HCT116 (cell line): ENCODE results near the gene ATXN2. TPM values are rescaled to one million over a fixed set of nuclear protein-coding genes. Genes with fewer than 3 reads are reported as not detected.

ENCODE experiments used
- ATAC-seq: fragments of 200-7000 bp; cut with Tn5 transposase; 2 replicates; pipeline ENCODE4 v1.9.1; 2020; ENCODE audit warnings: mild to moderate bottlenecking, moderate library complexity
- BruUV-seq: library from RNA; stranded (reverse); fragments of 400-500 nt; replicated peaks from 2 replicates; lab custom pipeline; 2021; lab: Mats Ljungman, UMichigan
- CTCF ChIA-PET: fragments of 300-600 bp; sonication (Branson Sonifier 250); formaldehyde crosslinking; loops from one replicate; lab custom pipeline; 2021; ENCODE audit warnings: antibody characterized with exemption; lab: Charles Lee
- POLR2A ChIA-PET: fragments of 300-600, 350-600 bp; sonication (Branson Sonifier 250); formaldehyde crosslinking; loops from one replicate; lab custom pipeline; 2021; ENCODE audit warnings: antibody characterized with exemption; lab: Charles Lee
- RAD21 ChIA-PET, 2 experiments: fragments of 300-600 bp; sonication (Branson Sonifier 250); formaldehyde crosslinking; loops; one replicate each; lab custom pipeline; 2023; ENCODE audit warnings: low total read pairs in 2 of 2; ENCODE audit not compliant: uncharacterized antibody in 2 of 2, unreplicated experiment in 2 of 2, low non-redundant PET in 1 of 2; lab: Charles Lee
- DNase-seq: peaks from one replicate; pipeline ENCODE4 v3.0.0-alpha.2; 2010; ENCODE audit warnings: low read depth, low spot score
- H2AFZ ChIP-seq: fragments of 200-600 bp; shearing (Covaris generic), sonication (generic); 2 replicates; pipeline ENCODE4 v1.6.1; 2017; ENCODE audit warnings: low read depth, mixed run types, mixed read lengths, antibody characterized with exemption, low read length; ENCODE audit not compliant: poor library complexity, severe bottlenecking
- H3K27ac ChIP-seq: 2 replicates; pipeline ENCODE4 v1.5.1; 2012; ENCODE audit warnings: low read depth, low read length
- H3K27me3 ChIP-seq: fragments of 200-600 bp; sonication (generic); 2 replicates; pipeline ENCODE4 v1.6.1; 2016; ENCODE audit warnings: mixed run types, low read length, mixed read lengths; ENCODE audit not compliant: insufficient read depth
- H3K36me3 ChIP-seq, 2 experiments: fragments of 200-500 bp in 1 of 2; fragments of 200-600 bp in 1 of 2; sonication (Bioruptor generic) in 1 of 2; sonication (generic) in 1 of 2; 2 replicates each; pipeline versions ENCODE4 v1.5.1 to v1.6.1; 2014 to 2016; ENCODE audit warnings: low read length in 2 of 2, inconsistent platforms in 1 of 2, mixed read lengths in 1 of 2, mixed run types in 1 of 2; ENCODE audit not compliant: insufficient read depth in 2 of 2, control insufficient read depth in 1 of 2
- H3K4me1 ChIP-seq, 2 experiments: fragments of 200-600 bp in 1 of 2; sonication (generic) in 1 of 2; 2 replicates each; pipeline versions ENCODE4 v1.5.1 to v1.6.1; 2012 to 2017; ENCODE audit warnings: low read length in 2 of 2, inconsistent platforms in 1 of 2, mild to moderate bottlenecking in 1 of 2, mixed read lengths in 1 of 2, mixed run types in 1 of 2, moderate library complexity in 1 of 2; ENCODE audit not compliant: insufficient read depth in 2 of 2, control insufficient read depth in 1 of 2
- H3K4me2 ChIP-seq: fragments of 200-600 bp; sonication (generic); 2 replicates; pipeline ENCODE4 v1.6.1; 2017; ENCODE audit warnings: mixed run types, low read length, mixed read lengths
- H3K4me3 ChIP-seq, 2 experiments: fragments of 200-600 bp in 1 of 2; sonication (generic) in 1 of 2; replicated peaks in 1 of 2; 2 replicates each; pipeline ENCODE4 v1.5.1; 2011 to 2016; ENCODE audit warnings: low read length in 2 of 2, control low read depth in 1 of 2, low read depth in 1 of 2, mild to moderate bottlenecking in 1 of 2, mixed read lengths in 1 of 2, mixed run types in 1 of 2
- H3K79me2 ChIP-seq: fragments of 200-600 bp; sonication (generic); 2 replicates; pipeline ENCODE4 v1.6.1; 2017; ENCODE audit warnings: mild to moderate bottlenecking, mixed run types, low read length, moderate library complexity, mixed read lengths; ENCODE audit not compliant: insufficient read depth
- H3K9ac ChIP-seq: fragments of 200-600 bp; sonication (generic); 2 replicates; pipeline ENCODE4 v1.6.1; 2016; ENCODE audit warnings: low read length, mixed read lengths
- H3K9me2 ChIP-seq: fragments of 200-600 bp; sonication (generic), shearing (Covaris generic); 2 replicates; pipeline ENCODE4 v1.6.1; 2017; ENCODE audit warnings: mixed run types, mild to moderate bottlenecking, moderate library complexity; ENCODE audit not compliant: insufficient read depth
- H3K9me3 ChIP-seq, 2 experiments: fragments of 200-500 bp in 1 of 2; fragments of 200-600 bp in 1 of 2; sonication (Bioruptor generic) in 1 of 2; sonication (generic) in 1 of 2; 2 replicates each; pipeline ENCODE4 v1.6.1; 2014 to 2017; ENCODE audit warnings: low read length in 2 of 2, mixed read lengths in 2 of 2, inconsistent platforms in 1 of 2, low read depth in 1 of 2, mild to moderate bottlenecking in 1 of 2, mixed run types in 1 of 2, moderate library complexity in 1 of 2; ENCODE audit not compliant: control insufficient read depth in 1 of 2, insufficient read depth in 1 of 2
- H4K20me1 ChIP-seq: fragments of 200-600 bp; sonication (generic), shearing (Covaris generic); 2 replicates; pipeline ENCODE4 v1.6.1; 2017; ENCODE audit warnings: mixed run types, mild to moderate bottlenecking, moderate library complexity; ENCODE audit not compliant: insufficient read depth
- CBX3 ChIP-seq: IDR thresholded peaks from 2 replicates; pipeline ENCODE4 v1.6.1; 2012; ENCODE audit warnings: low read depth
- EGR1 ChIP-seq: IDR thresholded peaks from 2 replicates; pipeline ENCODE4 v1.6.1; 2012; ENCODE audit warnings: low read depth
- EZH2 ChIP-seq: fragments of 200-600 bp; sonication (generic); IDR thresholded peaks from 2 replicates; pipeline ENCODE4 v1.6.1; 2017; ENCODE audit warnings: antibody characterized with exemption, mixed run types
- EZH2phosphoT487 ChIP-seq: fragments of 200-600 bp; IDR thresholded peaks from 2 replicates; pipeline ENCODE4 v1.6.1; 2018; ENCODE audit warnings: antibody characterized with exemption, borderline replicate concordance
- FOSL1 ChIP-seq: IDR thresholded peaks from 2 replicates; pipeline ENCODE4 v1.6.1; 2012; ENCODE audit warnings: low read depth
- JUND ChIP-seq: IDR thresholded peaks from 2 replicates; pipeline ENCODE4 v1.6.1; 2012
- MAX ChIP-seq: IDR thresholded peaks from 2 replicates; pipeline ENCODE4 v1.6.1; 2012
- POLR2A ChIP-seq: IDR thresholded peaks from 2 replicates; pipeline ENCODE4 v1.7.0; 2011; ENCODE audit warnings: borderline replicate concordance; ENCODE audit not compliant: insufficient read depth, insufficient read length; ENCODE audit errors: extremely low read depth
- POLR2AphosphoS5 ChIP-seq: IDR thresholded peaks from 2 replicates; pipeline ENCODE4 v1.6.1; 2011; ENCODE audit warnings: mild to moderate bottlenecking, low read depth, low read length, moderate library complexity
- RAD21 ChIP-seq: IDR thresholded peaks from 2 replicates; pipeline ENCODE4 v1.6.1; 2012; ENCODE audit warnings: low read depth, mild to moderate bottlenecking
- REST ChIP-seq: IDR thresholded peaks from 2 replicates; pipeline ENCODE4 v1.6.1; 2012; ENCODE audit warnings: low read depth
- SP1 ChIP-seq: IDR thresholded peaks from 2 replicates; pipeline ENCODE4 v1.6.1; 2012; ENCODE audit warnings: low read depth
- SRF ChIP-seq: IDR thresholded peaks from 2 replicates; pipeline ENCODE4 v1.6.1; 2012; ENCODE audit warnings: low read depth
- TCF7L2 ChIP-seq: IDR thresholded peaks from 2 replicates; pipeline ENCODE4 v1.7.0; 2011; ENCODE audit warnings: borderline replicate concordance, inconsistent platforms; ENCODE audit not compliant: insufficient read depth, insufficient read length; ENCODE audit errors: extremely low read depth
- YY1 ChIP-seq: IDR thresholded peaks from 2 replicates; pipeline ENCODE4 v1.6.1; 2011; ENCODE audit warnings: low read length, low read depth, moderate library complexity, mild to moderate bottlenecking; ENCODE audit not compliant: insufficient replicate concordance; ENCODE audit errors: extremely low read depth
- ZBTB33 ChIP-seq: IDR thresholded peaks from 2 replicates; pipeline ENCODE4 v1.6.1; 2011; ENCODE audit warnings: mild to moderate bottlenecking, low read length, moderate library complexity; ENCODE audit not compliant: insufficient replicate concordance; ENCODE audit errors: extremely low read depth
- ZFX ChIP-seq: fragments of 450-650 bp; IDR thresholded peaks from 2 replicates; pipeline ENCODE4 v1.6.1; 2017
- ZNF274 ChIP-seq: fragments of 200-500 bp; sonication (Bioruptor generic); IDR thresholded peaks from 2 replicates; pipeline ENCODE4 v1.6.1; 2014; ENCODE audit warnings: mild to moderate bottlenecking, low read depth, low read length, inconsistent platforms
- intact Hi-C: fragments of 100-400 bp; cut with micrococcal nuclease; formaldehyde crosslinking; loops from 2 replicates; pipeline ENCODE4 v1.10.0; 2022
- total RNA-seq: library from RNA; stranded (reverse); gene quantifications from one replicate; pipeline ENCODE4 v1.2.1, GENCODE V29; 2021; ENCODE audit not compliant: unreplicated experiment
- TF ChIP-seq, protein P1 (sequence below), 3 experiments: fragments of 200-600 bp in 1 of 3; sonication (generic) in 1 of 3; IDR thresholded peaks in 2 of 3; conservative IDR thresholded peaks in 1 of 3; 2 replicates each; pipeline ENCODE4 v1.5.1; 2012 to 2017; ENCODE audit warnings: low read depth in 2 of 3, low read length in 2 of 3, antibody characterized with exemption in 1 of 3, borderline replicate concordance in 1 of 3, control low read depth in 1 of 3, mild to moderate bottlenecking in 1 of 3, mixed read lengths in 1 of 3, mixed run types in 1 of 3, moderate library complexity in 1 of 3; ENCODE audit not compliant: insufficient read depth in 1 of 3

Gene ATXN2
- total RNA-seq, 1 experiment from 2014 or later, result 72.7 TPM

DNA sequence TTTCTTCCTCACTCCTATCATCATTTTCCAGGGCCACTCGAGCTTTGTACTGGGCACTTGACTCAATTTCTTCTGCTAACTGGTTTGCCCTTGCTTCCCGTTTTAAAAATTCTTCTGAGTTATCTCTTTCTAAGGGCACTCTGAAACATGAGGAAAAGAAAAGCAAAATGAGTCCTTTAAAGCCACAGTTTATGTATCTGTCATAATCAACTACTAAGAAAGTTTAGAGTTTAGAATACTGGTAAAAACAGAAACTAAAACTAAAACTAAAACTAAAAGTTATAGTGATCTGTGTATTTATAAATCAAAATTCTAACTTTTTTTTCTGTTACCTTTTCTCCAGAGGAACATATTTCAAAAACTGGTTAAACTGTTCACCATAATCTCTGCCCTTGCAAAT lies 79.2 kb downstream of the ATXN2 start (continued):
- TF ChIP-seq RAD21, result no peak
- no peak for TF ChIP-seq SP1
- TF ChIP-seq EGR1, result no peak
- TF ChIP-seq EZH2, result no peak
- TF ChIP-seq TCF7L2, result no peak

GRCh38 chr12:111519083-111519482 lies 80.0 kb downstream of the ATXN2 start:
- H4K20me1 ChIP-seq, result no peaks in the 10 kb centered on the region
- H3K4me2 ChIP-seq, result no peak overlapping the region
- no peak overlapping the region for H3K9ac ChIP-seq
- ChIA-PET CTCF (no interaction called here), RAD21 (no interaction called here), POLR2A (no interaction called here)
- peaks cover 31 to 39% of the 10 kb centered on the region in 2 experiments for H3K36me3 ChIP-seq
- H3K9me3 ChIP-seq, result no peaks in the 10 kb centered on the region
- no TSS peak for BruUV-seq
- H3K9me2 ChIP-seq, result no peaks in the 10 kb centered on the region
- no peaks in the 10 kb centered on the region for H3K4me1 ChIP-seq
- no peak for DNase-seq
- no peak for TF ChIP-seq SRF
- TF ChIP-seq JUND, result no peak
- TF ChIP-seq, protein P1, sequence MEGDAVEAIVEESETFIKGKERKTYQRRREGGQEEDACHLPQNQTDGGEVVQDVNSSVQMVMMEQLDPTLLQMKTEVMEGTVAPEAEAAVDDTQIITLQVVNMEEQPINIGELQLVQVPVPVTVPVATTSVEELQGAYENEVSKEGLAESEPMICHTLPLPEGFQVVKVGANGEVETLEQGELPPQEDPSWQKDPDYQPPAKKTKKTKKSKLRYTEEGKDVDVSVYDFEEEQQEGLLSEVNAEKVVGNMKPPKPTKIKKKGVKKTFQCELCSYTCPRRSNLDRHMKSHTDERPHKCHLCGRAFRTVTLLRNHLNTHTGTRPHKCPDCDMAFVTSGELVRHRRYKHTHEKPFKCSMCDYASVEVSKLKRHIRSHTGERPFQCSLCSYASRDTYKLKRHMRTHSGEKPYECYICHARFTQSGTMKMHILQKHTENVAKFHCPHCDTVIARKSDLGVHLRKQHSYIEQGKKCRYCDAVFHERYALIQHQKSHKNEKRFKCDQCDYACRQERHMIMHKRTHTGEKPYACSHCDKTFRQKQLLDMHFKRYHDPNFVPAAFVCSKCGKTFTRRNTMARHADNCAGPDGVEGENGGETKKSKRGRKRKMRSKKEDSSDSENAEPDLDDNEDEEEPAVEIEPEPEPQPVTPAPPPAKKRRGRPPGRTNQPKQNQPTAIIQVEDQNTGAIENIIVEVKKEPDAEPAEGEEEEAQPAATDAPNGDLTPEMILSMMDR (IDR thresholded peaks at IDR 0.05 in 2 of 3, conservative IDR thresholded peaks at IDR 0.05 in 1 of 3; ENCODE audit: borderline replicate concordance in 1 of 3, insufficient read depth in 1 of 3, low read depth in 2 of 3, low read length in 2 of 3), result no peak
- TF ChIP-seq RAD21, result no peak
- TF ChIP-seq CBX3, result no peak
- no peak for TF ChIP-seq ZNF274
- no peak for TF ChIP-seq ZFX
- no peak for TF ChIP-seq FOSL1
- no peak for TF ChIP-seq ZBTB33
- no peak for TF ChIP-seq YY1
- TF ChIP-seq POLR2A, result no peak
- no peak for TF ChIP-seq REST
- TF ChIP-seq EZH2, result no peak
- no peak for TF ChIP-seq EZH2phosphoT487
- TF ChIP-seq MAX, result no peak
- no peak for TF ChIP-seq TCF7L2
- no peak for TF ChIP-seq POLR2AphosphoS5
- peaks cover 4% of the 10 kb centered on the region; the same call in 1 of the 2 replicates for H3K79me2 ChIP-seq
- H3K27ac ChIP-seq, result no peak overlapping the region
- H2AFZ ChIP-seq, result no peak overlapping the region
- no peak for ATAC-seq
- intact Hi-C loops, result no loop called here
- H3K4me3 ChIP-seq, result no peak overlapping the region
- no peaks in the 10 kb centered on the region for H3K27me3 ChIP-seq
